Epithelial cell of esophagus (primary cell): ENCODE results near the gene IL1RAP.

Experiments used
- DNase-seq: peaks from one replicate; pipeline ENCODE4 v3.0.0; 2010; ENCODE audit warnings: low read depth
- H3K4me3 ChIP-seq: 2 replicates; pipeline ENCODE4 v1.5.1; 2011; ENCODE audit warnings: mild to moderate bottlenecking, low read length, control low read depth
- CTCF ChIP-seq: IDR thresholded peaks from 2 replicates; pipeline ENCODE4 v1.5.1; 2011; ENCODE audit warnings: low read depth, mild to moderate bottlenecking, low read length, control low read depth, inconsistent platforms; ENCODE audit not compliant: insufficient read depth; ENCODE audit errors: missing control alignments

Gene IL1RAP

DNA sequence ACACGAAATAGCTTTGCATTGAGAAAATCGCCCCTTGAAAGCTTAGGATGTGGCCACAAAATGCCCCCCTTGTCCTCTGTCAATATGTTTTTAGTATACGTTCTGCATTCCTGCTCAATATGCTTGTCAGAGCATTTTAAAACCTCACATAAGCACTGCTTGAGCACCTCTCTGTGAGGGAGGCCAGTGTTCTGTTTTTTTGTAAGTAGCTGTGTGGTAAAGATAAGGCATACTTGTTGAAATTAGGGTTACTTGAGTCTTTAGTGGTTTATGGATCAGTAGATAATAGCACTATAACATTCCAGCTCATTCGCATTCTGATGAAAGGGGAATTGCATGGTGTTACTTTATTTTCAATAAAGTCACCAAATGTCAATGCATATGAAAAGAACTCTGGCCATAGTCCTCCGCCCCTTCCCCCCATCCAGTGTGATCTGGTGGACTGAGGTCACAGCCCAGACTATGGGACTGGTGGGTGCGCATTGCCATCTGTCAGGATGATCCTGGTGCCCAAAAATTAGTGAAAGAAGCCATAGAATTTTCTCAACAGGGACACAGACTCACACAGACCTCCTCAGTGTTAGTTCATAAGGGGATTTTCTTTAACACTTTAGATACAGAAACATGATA lies 33.1 kb downstream of the IL1RAP start:
- H3K4me3 ChIP-seq: no peak overlapping the region
- DNase-seq: no peak
- TF ChIP-seq CTCF: no peak

DNA sequence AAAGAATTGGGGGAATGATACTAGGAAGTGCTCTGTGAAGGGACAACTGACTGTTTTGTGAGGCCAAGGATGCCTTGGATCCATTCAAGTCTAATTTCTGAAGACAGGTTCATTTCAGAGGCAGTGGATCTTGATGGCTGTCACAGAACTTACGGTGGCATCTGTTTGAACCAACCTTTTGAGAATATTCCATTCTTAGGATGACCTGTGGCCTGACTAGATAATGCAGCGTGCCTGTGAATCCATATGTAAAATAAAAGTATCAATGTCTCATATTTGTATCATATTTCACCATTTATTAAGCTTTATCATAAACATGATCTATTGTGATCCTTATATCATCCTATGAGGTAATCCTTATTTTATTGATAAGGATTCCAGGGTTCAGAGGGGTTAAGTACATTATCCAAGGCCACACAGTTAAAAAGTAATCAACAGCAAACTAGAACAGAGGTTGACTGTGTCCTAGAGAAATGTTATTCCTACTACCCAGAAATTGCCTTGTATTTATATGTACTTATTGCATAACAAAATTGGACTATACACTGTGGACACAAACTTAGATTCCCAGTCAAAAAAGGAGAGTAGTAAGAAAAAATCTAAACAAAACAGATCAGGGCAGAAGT lies 34.3 kb downstream of the IL1RAP start:
- no peak for TF ChIP-seq CTCF
- DNase-seq: no peak
- no peak overlapping the region for H3K4me3 ChIP-seq

DNA sequence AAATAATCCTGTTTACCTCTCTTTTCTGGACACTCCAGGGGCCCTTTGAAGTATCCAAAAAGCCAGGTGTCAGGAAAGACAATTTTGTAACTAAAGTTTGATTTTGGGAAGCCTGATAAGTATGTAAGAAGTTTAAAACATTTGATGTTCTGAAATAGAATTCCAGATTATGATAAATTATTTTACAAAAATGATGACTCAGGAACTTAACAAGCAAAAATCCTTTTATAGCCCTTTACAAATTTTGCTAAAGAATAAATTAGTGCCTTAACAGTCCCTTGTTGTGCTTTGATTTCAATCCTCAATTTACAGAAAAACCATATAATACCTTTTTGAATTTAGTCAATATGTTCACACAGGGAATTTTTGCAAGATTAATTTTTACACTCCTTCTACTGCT lies 38.1 kb downstream of the IL1RAP start:
- no peak overlapping the region for H3K4me3 ChIP-seq
- no peak for TF ChIP-seq CTCF
- no peak for DNase-seq

DNA sequence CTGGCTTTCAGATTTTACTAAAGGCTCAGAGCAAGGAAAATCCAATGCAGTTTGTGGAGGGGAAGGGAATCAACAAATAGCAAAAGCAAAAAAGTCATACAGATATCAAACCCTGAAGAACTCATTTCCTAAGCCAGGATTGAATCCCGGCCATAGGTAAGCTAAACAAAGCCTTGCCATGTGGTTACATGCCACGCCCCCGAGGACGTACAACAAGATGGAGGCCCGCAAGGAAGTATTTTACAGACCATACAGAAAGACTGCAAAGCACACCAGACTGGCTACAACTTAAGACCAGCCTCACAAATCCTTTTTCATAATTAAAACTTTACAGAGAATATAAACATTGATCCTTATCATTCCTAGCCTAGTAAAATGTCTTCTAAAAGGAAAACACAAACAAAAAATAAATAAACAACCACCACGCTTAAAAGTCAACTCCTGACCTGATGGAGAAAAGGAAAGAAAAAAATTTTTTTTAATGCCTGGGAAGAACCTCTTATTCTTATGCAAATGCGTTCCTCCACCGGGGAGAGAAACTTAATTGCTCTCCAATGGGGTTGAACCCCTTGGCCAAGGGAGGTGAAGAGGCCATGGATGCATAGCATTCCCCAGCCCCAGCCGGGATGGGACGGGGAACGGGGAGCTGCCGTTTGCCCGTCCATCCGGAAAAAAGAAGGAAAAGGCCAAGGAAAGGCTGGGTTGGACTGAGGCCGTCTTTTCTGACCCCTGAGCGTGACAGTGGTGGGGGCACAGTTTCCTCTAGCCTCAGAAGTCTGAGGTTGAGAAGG lies 39.3 kb downstream of the IL1RAP start:
- DNase-seq: no peak
- H3K4me3 ChIP-seq: no peak overlapping the region
- no peak for TF ChIP-seq CTCF

- H3K4me3 ChIP-seq: no peak overlapping the region
- no peak for DNase-seq
- TF ChIP-seq CTCF: no peak
These were observed 40.3 kb downstream of the IL1RAP start for GRCh38 chr3:190554197-190554596.

GRCh38 chr3:190556351-190556750 lies 42.5 kb downstream of the IL1RAP start:
- DNase-seq: no peak
- no peak for TF ChIP-seq CTCF
- H3K4me3 ChIP-seq: no peak overlapping the region

- no peak for DNase-seq
These were observed 43.4 kb downstream of the IL1RAP start for GRCh38 chr3:190557296-190557695.

More at GRCh38 chr3:190557296-190557695, 43.4 kb downstream of the IL1RAP start:
- no peak overlapping the region for H3K4me3 ChIP-seq
- TF ChIP-seq CTCF: no peak
